RWPE1 (cell line): Measurements from ENCODE around the gene ZNF888.
"Not testable (repeated sequence)": the region's sequence is repeated elsewhere in the genome, so short reads cannot be mapped to it uniquely, and the experiment has no call there.

Experiments
- CTCF ChIA-PET: fragments of 350-600 bp; sonication (Branson Sonifier 250); formaldehyde crosslinking; extraction: SDS; loops from one replicate; lab custom pipeline; 2021; lab: Yijun Ruan, JAX
- POLR2A ChIA-PET: fragments of 400-600 bp; formaldehyde crosslinking; extraction: SDS; loops from one replicate; lab custom pipeline; 2020; ENCODE audit warnings: antibody characterized with exemption; ENCODE audit not compliant: low non-redundant PET; lab: Yijun Ruan, JAX
- DNase-seq: peaks from one replicate; pipeline ENCODE4 v3.0.0; 2012; ENCODE audit warnings: low spot score
- H3K27ac ChIP-seq: fragments of 450-650 bp; 2 replicates; pipeline ENCODE4 v1.5.1; 2017
- CTCF ChIP-seq: fragments of 450-650 bp; conservative IDR thresholded peaks from 2 replicates; pipeline ENCODE4 v1.5.1; 2017; ENCODE audit warnings: low read depth, mild to moderate bottlenecking

Gene ZNF888

GRCh38 chr19:52938761-52939160, 15.5 kb upstream of the ZNF888 start:
- TF ChIP-seq CTCF = no peak
- no peak overlapping the region for H3K27ac ChIP-seq
- POLR2A ChIA-PET = no interaction called here
- DNase-seq = peak; percentile 13
- CTCF ChIA-PET = interaction anchor here (0.7 kb wide), 1 partner anchor 17 kb away, joined by 4 read pairs; no protein-coding TSS in a partner anchor

- TF ChIP-seq CTCF = no peak
- CTCF ChIA-PET = no interaction called here
- DNase-seq = no peak
- H3K27ac ChIP-seq = no peak overlapping the region
- POLR2A ChIA-PET = no interaction called here
These were observed 13.7 kb upstream of the ZNF888 start for GRCh38 chr19:52936954-52937325.

GRCh38 chr19:52936151-52936953, 13.1 kb upstream of the ZNF888 start:
- CTCF ChIA-PET = no interaction called here
- no peak overlapping the region for H3K27ac ChIP-seq
- POLR2A ChIA-PET = no interaction called here
- no peak for TF ChIP-seq CTCF
- no peak for DNase-seq

DNA sequence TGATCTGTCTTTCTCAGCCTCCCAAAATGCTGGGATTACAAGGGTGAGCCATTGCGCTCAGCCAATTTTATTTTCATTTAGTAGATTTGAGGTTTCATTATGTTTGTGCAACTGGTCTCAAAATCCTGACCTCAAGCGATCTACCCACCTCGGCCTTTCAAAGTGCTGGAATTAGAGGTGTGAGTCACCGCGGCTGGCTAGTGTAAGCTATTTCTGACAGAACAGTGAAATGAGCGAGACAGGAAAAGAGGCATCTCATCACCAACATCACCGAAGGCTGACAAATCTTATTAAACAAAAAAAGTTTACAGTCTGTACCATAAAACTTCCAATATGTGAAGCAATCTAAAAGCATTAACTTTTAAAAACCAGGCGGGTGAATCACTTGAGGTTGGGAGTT, 12.2 kb upstream of the ZNF888 start:
- POLR2A ChIA-PET = no interaction called here
- no peak for TF ChIP-seq CTCF
- no peak overlapping the region for H3K27ac ChIP-seq
- no peak for DNase-seq
- CTCF ChIA-PET = interaction anchor here (0.7 kb wide), 1 partner anchor 102 kb away, joined by 4 read pairs; no protein-coding TSS in a partner anchor

DNA sequence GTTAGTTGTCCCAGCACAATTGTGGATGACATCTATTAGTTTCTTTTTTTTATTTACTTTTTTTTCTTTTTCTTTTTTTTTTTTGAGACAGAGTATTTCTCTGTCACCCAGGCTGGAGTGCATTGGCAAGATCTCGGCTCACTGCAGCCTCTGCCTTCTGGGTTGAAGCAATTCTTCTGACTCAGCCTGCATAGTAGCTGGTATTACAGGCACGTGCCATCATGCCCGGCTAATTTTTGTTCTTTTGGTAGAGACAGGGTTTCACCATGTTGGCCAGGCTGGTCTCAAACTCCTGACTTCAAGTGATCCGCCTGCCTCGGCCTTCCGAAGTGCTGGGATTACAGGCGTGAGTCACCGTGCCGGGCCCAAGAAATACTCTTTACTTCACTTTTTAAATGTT, 1.4 kb upstream of the ZNF888 start:
- DNase-seq, CTCF ChIA-PET, POLR2A ChIA-PET: not testable (repeated sequence)
- H3K27ac ChIP-seq = peak overlapping the region; percentile 94

DNA sequence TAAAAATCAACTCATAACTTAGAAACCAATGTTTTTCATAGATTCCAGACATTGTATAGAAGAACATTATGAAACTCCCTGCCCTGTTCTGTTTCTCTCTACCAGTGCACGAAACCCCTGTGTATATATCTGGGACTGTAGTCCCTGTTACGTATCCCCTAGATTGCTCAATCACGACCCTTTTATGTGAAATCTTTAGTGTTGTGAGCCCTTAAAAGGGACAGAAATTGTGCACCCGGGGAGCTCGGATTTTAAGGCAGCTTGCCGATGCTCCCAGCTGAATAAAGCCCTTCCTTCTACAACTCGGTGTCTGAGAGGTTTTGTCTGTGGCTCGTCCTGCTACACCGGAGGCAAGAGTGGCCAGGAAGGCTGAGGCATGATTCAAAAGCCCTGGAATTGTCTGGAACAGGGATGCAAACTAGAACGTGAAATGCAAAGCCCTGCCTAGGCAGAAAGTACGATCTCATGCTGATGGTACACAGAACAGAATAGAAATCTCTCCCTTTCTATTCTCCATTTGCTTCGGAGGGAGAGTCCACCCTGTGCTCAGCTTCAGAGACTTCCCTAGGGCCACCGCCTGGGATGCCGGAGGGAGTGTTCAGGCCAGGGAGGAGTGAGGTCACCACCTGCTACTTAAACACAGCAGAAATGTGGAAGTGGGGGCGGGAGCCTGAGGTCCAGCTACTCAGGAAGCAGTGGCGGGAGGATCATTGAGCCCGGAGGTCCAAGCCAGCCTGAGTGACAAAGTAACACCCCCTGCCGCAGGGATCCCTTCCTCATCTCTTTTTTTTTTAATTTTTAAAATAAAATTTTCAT, 758 bp upstream of the ZNF888 start:
- ChIA-PET POLR2A (no interaction called here), CTCF (interaction anchor here (0.6 kb wide), 1 partner anchor 123 kb away, joined by 3 read pairs; no protein-coding TSS in a partner anchor)
- H3K27ac ChIP-seq = peak overlapping the region; percentile 94
- no peak for DNase-seq
- TF ChIP-seq CTCF = no peak

- no peak overlapping the region for H3K27ac ChIP-seq
- no peak for TF ChIP-seq CTCF
- ChIA-PET CTCF (no interaction called here), POLR2A (no interaction called here)
- no peak for DNase-seq
These were observed 5.7 kb downstream of the ZNF888 start for GRCh38 chr19:52917531-52917930.
